ENCODE results near the gene CCR1.

The CCR1 gene

DNA sequence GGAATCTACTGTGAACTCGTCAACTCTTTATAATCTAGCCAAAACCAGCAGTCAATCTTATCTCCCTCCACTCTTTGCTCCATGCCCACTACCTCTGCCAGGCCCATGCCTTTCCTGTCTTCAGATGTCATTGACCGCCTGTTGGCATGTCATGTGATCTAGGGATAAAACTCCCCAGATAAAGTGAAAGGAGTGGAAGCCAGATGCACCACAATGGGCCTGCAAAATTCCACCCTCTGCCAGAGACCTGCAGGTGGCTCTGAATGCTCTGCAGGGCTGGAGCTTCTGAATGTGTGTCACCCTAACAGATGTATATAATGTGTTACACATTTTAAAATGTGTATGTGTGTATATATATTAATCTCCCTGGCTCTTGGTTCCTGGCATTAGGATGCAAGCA lies 31.8 kb upstream of the CCR1 start:
- H3K4me3 ChIP-seq (ENCODE audit: low read depth, low read length) = no peak overlapping the region
- H3K9ac ChIP-seq = no peak overlapping the region
- no peaks in the 10 kb centered on the region for H3K4me1 ChIP-seq
- H3K27ac ChIP-seq = no peak overlapping the region
- H2AFZ ChIP-seq = no peak overlapping the region
- H3K27me3 ChIP-seq (ENCODE audit: control insufficient read depth, insufficient read depth, low read length) = no peaks in the 10 kb centered on the region
- H3K36me3 ChIP-seq (ENCODE audit: control insufficient read depth, insufficient read depth, low read length) = no peaks in the 10 kb centered on the region
- TF ChIP-seq, protein P1, sequence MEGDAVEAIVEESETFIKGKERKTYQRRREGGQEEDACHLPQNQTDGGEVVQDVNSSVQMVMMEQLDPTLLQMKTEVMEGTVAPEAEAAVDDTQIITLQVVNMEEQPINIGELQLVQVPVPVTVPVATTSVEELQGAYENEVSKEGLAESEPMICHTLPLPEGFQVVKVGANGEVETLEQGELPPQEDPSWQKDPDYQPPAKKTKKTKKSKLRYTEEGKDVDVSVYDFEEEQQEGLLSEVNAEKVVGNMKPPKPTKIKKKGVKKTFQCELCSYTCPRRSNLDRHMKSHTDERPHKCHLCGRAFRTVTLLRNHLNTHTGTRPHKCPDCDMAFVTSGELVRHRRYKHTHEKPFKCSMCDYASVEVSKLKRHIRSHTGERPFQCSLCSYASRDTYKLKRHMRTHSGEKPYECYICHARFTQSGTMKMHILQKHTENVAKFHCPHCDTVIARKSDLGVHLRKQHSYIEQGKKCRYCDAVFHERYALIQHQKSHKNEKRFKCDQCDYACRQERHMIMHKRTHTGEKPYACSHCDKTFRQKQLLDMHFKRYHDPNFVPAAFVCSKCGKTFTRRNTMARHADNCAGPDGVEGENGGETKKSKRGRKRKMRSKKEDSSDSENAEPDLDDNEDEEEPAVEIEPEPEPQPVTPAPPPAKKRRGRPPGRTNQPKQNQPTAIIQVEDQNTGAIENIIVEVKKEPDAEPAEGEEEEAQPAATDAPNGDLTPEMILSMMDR (IDR thresholded peaks at IDR 0.05) = no peak
- no peaks in the 10 kb centered on the region for H3K9me3 ChIP-seq (ENCODE audit: control insufficient read depth, low read length)
- H3K4me2 ChIP-seq (ENCODE audit: low read length) = no peak overlapping the region
- no peaks in the 10 kb centered on the region for H3K79me2 ChIP-seq

DNA sequence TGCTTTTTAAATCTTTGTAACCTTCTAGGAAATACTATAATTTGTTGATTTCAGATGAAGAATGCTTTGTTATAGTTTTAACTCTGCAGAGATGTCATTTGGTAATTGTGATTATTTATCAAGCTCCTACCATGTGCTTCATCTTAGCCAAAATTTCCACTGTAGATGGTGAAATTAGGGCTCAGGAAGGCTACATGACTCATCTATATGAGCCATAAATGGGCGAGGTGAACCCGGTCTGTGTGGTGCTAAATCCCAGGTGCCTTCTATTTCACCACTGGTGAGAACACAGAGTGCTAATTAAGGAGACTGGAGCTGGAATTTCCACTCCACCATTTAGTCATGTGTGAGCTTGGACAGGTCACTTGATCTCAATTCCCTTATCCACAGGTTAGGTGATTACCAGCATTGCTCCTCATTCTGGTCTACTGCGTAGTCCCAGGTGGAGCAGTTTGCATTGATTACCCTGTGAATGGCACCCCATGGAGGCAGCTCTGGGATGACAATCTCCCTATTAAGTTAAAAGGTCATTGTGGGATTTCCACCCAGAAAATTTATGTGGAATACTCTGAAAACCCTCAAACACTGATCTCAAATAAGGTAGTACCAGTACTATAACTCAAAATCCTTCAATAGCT lies 31.3 kb upstream of the CCR1 start:
- no peak overlapping the region for H2AFZ ChIP-seq
- H3K36me3 ChIP-seq (ENCODE audit: control insufficient read depth, insufficient read depth, low read length) = no peaks in the 10 kb centered on the region
- no peaks in the 10 kb centered on the region for H3K9me3 ChIP-seq (ENCODE audit: control insufficient read depth, low read length)
- no peak overlapping the region for H3K27ac ChIP-seq
- H3K4me2 ChIP-seq (ENCODE audit: low read length) = no peak overlapping the region
- H3K27me3 ChIP-seq (ENCODE audit: control insufficient read depth, insufficient read depth, low read length) = no peaks in the 10 kb centered on the region
- no peaks in the 10 kb centered on the region for H3K79me2 ChIP-seq
- no peak overlapping the region for H3K9ac ChIP-seq
- no peak overlapping the region for H3K4me3 ChIP-seq (ENCODE audit: low read depth, low read length)
- TF ChIP-seq, protein P1 (IDR thresholded peaks at IDR 0.05) = no peak
- no peaks in the 10 kb centered on the region for H3K4me1 ChIP-seq

DNA sequence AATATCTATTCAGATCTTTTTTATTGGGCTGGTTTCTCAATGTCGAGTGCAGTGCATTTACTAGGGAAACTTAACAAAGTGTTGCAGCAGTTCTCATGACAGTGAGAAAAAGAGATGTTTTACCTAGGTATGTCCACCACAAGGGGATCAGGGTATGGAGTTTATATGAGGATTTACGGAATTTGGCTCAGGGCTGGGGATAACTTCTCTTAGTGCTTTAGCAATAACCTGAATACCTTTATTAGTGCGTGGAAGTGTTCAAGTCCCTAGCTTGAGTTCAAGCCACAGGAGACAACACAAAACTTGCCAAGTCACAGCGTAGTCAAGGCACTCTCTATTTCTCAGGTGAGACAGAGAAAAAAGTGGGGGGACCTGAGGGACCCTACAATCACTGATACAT lies 30.3 kb upstream of the CCR1 start:
- no peaks in the 10 kb centered on the region for H3K9me3 ChIP-seq (ENCODE audit: control insufficient read depth, low read length)
- H3K36me3 ChIP-seq (ENCODE audit: control insufficient read depth, insufficient read depth, low read length) = no peaks in the 10 kb centered on the region
- H3K4me3 ChIP-seq (ENCODE audit: low read depth, low read length) = no peak overlapping the region
- TF ChIP-seq, protein P1 (IDR thresholded peaks at IDR 0.05) = no peak
- no peaks in the 10 kb centered on the region for H3K79me2 ChIP-seq
- no peak overlapping the region for H3K9ac ChIP-seq
- H3K27me3 ChIP-seq (ENCODE audit: control insufficient read depth, insufficient read depth, low read length) = no peaks in the 10 kb centered on the region
- no peak overlapping the region for H2AFZ ChIP-seq
- H3K4me2 ChIP-seq (ENCODE audit: low read length) = no peak overlapping the region
- no peaks in the 10 kb centered on the region for H3K4me1 ChIP-seq
- H3K27ac ChIP-seq = no peak overlapping the region

DNA sequence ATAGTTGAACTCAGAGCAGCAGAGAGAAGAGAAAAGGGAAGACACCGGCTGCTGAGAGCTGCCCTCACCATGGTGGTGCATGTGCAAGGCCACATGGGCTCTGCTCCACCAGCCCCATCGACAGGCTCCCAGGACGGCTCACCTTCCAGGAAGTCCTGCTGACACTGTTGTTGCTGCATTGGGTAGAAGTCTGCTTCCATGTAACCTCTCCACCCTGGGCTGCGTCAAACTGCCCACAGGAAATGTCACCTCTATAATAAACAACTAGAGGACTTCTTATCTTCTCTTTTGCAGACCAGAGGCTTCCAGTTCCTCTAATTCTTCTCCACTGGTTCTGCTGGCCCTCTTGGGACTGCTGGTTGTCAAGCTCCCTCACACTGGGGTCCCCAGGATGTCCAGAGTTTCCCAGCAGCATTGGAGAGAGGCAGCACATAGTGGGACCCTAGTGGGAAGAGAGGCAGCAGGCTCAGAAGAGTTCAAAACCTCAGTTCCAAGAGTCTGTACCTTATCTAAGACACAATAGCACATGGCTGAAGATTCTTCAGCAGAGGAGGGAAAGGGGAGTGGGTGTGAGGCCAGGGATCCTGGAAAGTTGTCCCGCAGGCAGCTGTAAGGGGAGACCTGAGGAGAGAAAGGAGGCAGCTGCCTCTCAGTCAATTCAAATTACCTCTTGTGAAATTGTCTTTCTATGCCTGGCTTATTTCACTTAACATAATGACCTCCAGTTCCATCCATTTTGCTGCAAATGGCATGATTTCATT lies 28.4 kb upstream of the CCR1 start:
- H3K9ac ChIP-seq = no peak overlapping the region
- H3K27me3 ChIP-seq (ENCODE audit: control insufficient read depth, insufficient read depth, low read length) = no peaks in the 10 kb centered on the region
- H3K36me3 ChIP-seq (ENCODE audit: control insufficient read depth, insufficient read depth, low read length) = no peaks in the 10 kb centered on the region
- TF ChIP-seq, protein P1 (IDR thresholded peaks at IDR 0.05) = no peak
- H2AFZ ChIP-seq = no peak overlapping the region
- H3K4me3 ChIP-seq (ENCODE audit: low read depth, low read length) = no peak overlapping the region
- H3K79me2 ChIP-seq = no peaks in the 10 kb centered on the region
- no peak overlapping the region for H3K4me2 ChIP-seq (ENCODE audit: low read length)
- no peaks in the 10 kb centered on the region for H3K9me3 ChIP-seq (ENCODE audit: control insufficient read depth, low read length)
- H3K27ac ChIP-seq = no peak overlapping the region
- H3K4me1 ChIP-seq = no peaks in the 10 kb centered on the region
